Mesothelial cell of epicardium (in vitro differentiated cells): ENCODE results near the gene CARNS1. TPM values are rescaled to one million over a fixed set of nuclear protein-coding genes. Genes with fewer than 3 reads are reported as not detected.
A peak's percentile ranks its signal among the peaks of the same experiment; 100 is the strongest.

Experiments used
- DNase-seq, 2 experiments: peaks; one replicate each; pipeline ENCODE4 v3.0.0; 2021; ENCODE audit warnings: low spot score in 2 of 2; ENCODE audit not compliant: unreplicated experiment in 2 of 2
- H3K27ac Mint-ChIP-seq: 2 replicates; pipeline ENCODE4 v1.8.0; 2021; ENCODE audit warnings: mixed read lengths
- H3K27me3 Mint-ChIP-seq: 2 replicates; pipeline ENCODE4 v1.8.0; 2021; ENCODE audit warnings: low read depth, mixed read lengths
- H3K36me3 Mint-ChIP-seq: 2 replicates; pipeline ENCODE4 v1.8.0; 2021; ENCODE audit warnings: mixed read lengths
- H3K4me1 Mint-ChIP-seq: 2 replicates; pipeline ENCODE4 v1.8.0; 2021; ENCODE audit warnings: mixed read lengths
- H3K4me3 Mint-ChIP-seq: 2 replicates; pipeline ENCODE4 v1.8.0; 2021; ENCODE audit warnings: mild to moderate bottlenecking, moderate library complexity, mixed read lengths
- H3K9me3 Mint-ChIP-seq: 2 replicates; pipeline ENCODE4 v1.8.0; 2021; ENCODE audit warnings: mixed read lengths
- CTCF ChIP-seq: fragments of 200-600 bp; sonication (generic); IDR thresholded peaks from one replicate; pipeline ENCODE4 v1.5.0; 2021; ENCODE audit warnings: antibody characterized with exemption; ENCODE audit not compliant: unreplicated experiment
- total RNA-seq: library from RNA; stranded (reverse); gene quantifications from 3 replicates; pipeline ENCODE4 v1.2.1, GENCODE V29; 2021

The CARNS1 gene
- total RNA-seq, 1 donor from 2014 or later, result 21.1 TPM

GRCh38 chr11:67440229-67441097, 25.0 kb downstream of the CARNS1 start:
- DNase-seq, result no peak
- TF ChIP-seq CTCF, result no peak
- Mint-ChIP-seq H3K36me3 (peaks cover under 1% of the 10 kb centered on the region), H3K27ac (no peak overlapping the region), H3K4me1 (peaks cover 16% of the 10 kb centered on the region), H3K27me3 (no peaks in the 10 kb centered on the region), H3K9me3 (no peaks in the 10 kb centered on the region), H3K4me3 (no peak overlapping the region)

GRCh38 chr11:67441098-67441563, 25.7 kb downstream of the CARNS1 start:
- Mint-ChIP-seq H3K36me3 (no peaks in the 10 kb centered on the region), H3K4me3 (peak overlapping the region; percentile 30), H3K9me3 (no peaks in the 10 kb centered on the region), H3K27ac (no peak overlapping the region), H3K4me1 (peaks cover 17% of the 10 kb centered on the region), H3K27me3 (no peaks in the 10 kb centered on the region)
- no peak for DNase-seq
- TF ChIP-seq CTCF, result no peak

- Mint-ChIP-seq H3K27ac (peak overlapping the region; percentile 19), H3K4me1 (peaks cover 14% of the 10 kb centered on the region), H3K27me3 (no peaks in the 10 kb centered on the region), H3K4me3 (peak overlapping the region; percentile 81), H3K36me3 (no peaks in the 10 kb centered on the region), H3K9me3 (no peaks in the 10 kb centered on the region)
- no peak for DNase-seq
- TF ChIP-seq CTCF, result no peak
Observed at GRCh38 chr11:67441731-67442351, 26.4 kb downstream of the CARNS1 start.

- peak overlapping the region; percentile 97 for H3K27ac Mint-ChIP-seq
Observed at GRCh38 chr11:67442504-67443404, 27.3 kb downstream of the CARNS1 start.

More at GRCh38 chr11:67442504-67443404, 27.3 kb downstream of the CARNS1 start:
- H3K4me1 Mint-ChIP-seq, result peaks cover 14% of the 10 kb centered on the region
- DNase-seq, result no peak
- no peaks in the 10 kb centered on the region for H3K9me3 Mint-ChIP-seq
- no peaks in the 10 kb centered on the region for H3K36me3 Mint-ChIP-seq
- H3K27me3 Mint-ChIP-seq, result no peaks in the 10 kb centered on the region
- H3K4me3 Mint-ChIP-seq, result peak overlapping the region; percentile 81
- no peak for TF ChIP-seq CTCF
